Upper lobe of left lung (tissue), 6 donors: ENCODE results near the gene TASOR2. TPM values are rescaled to one million over a fixed set of nuclear protein-coding genes. Genes with fewer than 3 reads are reported as not detected.

Source experiments
- ATAC-seq, 2 donors: fragments of 200-7000 bp; cut with Tn5 transposase; one replicate each; pipeline ENCODE4 v1.9.1; 2022; ENCODE audit warnings: mild to moderate bottlenecking in 2 of 2, moderate library complexity in 2 of 2; ENCODE audit not compliant: low FRiP score in 2 of 2
- DNase-seq, 2 donors: peaks; one replicate each; pipeline ENCODE4 v3.0.0-alpha.2; 2019 to 2020
- H3K27ac ChIP-seq, 4 donors: fragments of 200-600 bp; sonication (generic); one replicate each; pipeline ENCODE4 v1.5.1; 2016 to 2019
- H3K27me3 ChIP-seq, 4 donors: fragments of 200-600 bp; sonication (generic); one replicate each; pipeline ENCODE4 v1.5.1; 2017 to 2019
- H3K36me3 ChIP-seq, 4 donors: fragments of 200-600 bp; sonication (generic); one replicate each; pipeline ENCODE4 v1.5.1; 2016 to 2019
- H3K4me1 ChIP-seq, 4 donors: fragments of 200-600 bp; sonication (generic); one replicate each; pipeline ENCODE4 v1.5.1; 2018 to 2019
- H3K4me3 ChIP-seq, 4 donors: fragments of 200-600 bp; sonication (generic); one replicate each; pipeline ENCODE4 v1.5.1; 2017 to 2019; ENCODE audit warnings: mild to moderate bottlenecking in 2 of 4, moderate library complexity in 1 of 4
- H3K9me3 ChIP-seq, 4 donors: fragments of 200-600 bp; sonication (generic); one replicate each; pipeline ENCODE4 v1.5.1; 2018 to 2019
- CTCF ChIP-seq, 6 experiments: fragments of 450-650 bp in 4 of 6; fragments of 200-600 bp in 2 of 6; sonication (generic) in 2 of 6; IDR thresholded peaks; one replicate each; pipeline ENCODE4 v1.5.1; 2016 to 2019; ENCODE audit warnings: antibody characterized with exemption in 6 of 6
- EP300 ChIP-seq, 4 donors: sonication (generic); formaldehyde crosslinking; IDR thresholded peaks; one replicate each; pipeline ENCODE4 v1.5.1; 2017; ENCODE audit warnings: antibody characterized with exemption in 4 of 4, control low read depth in 2 of 4
- POLR2A ChIP-seq, 4 donors: fragments of 450-650 bp; IDR thresholded peaks; one replicate each; pipeline ENCODE4 v1.5.1; 2016 to 2017; ENCODE audit warnings: antibody characterized with exemption in 4 of 4, mild to moderate bottlenecking in 2 of 4
- POLR2AphosphoS5 ChIP-seq, 2 donors: sonication (generic); formaldehyde crosslinking; IDR thresholded peaks; one replicate each; pipeline ENCODE4 v1.5.1; 2017; ENCODE audit warnings: antibody characterized with exemption in 2 of 2
- WGBS, 2 donors: methylation state at CpG; one replicate each; pipeline ENCODE4 v1.1.5; 2017 to 2018; 5-methylcytosine and 5-hydroxymethylcytosine counted together
- total RNA-seq, 6 donors: library from RNA; depleted of rRNA in 4 of 6; stranded (reverse); fragments of >200 nt in 4 of 6; gene quantifications; one replicate each; pipeline versions ENCODE4 v1.1.0 to v1.2.1, GENCODE V29; 2016 to 2021
- donor health status: DM: no; HTN: no; CAD: no; lungs with moderate emphysema.
- donor health status: DM: no; HTN: yes; CAD: no; lungs with severe emphysema.

The TASOR2 gene
- total RNA-seq, 6 donors from 2014 or later, result 26.2 to 124 (median 65.3) TPM

GRCh38 chr10:5720182-5720581, 35.5 kb downstream of the TASOR2 start:
- DNase-seq, result no peak
- Histone ChIP-seq H3K27ac (no peak overlapping the region), H3K27me3 (no peaks in the 10 kb centered on the region), H3K36me3 (peaks cover 0 to 20% (median 0%) of the 10 kb centered on the region in 4 donors), H3K4me3 (no peak overlapping the region), H3K4me1 (peaks cover 0 to 2% (median 0%) of the 10 kb centered on the region in 4 donors), H3K9me3 (no peaks in the 10 kb centered on the region)
- no peak for ATAC-seq
- WGBS, 2 donors, result 95 to 97% methylated on average over 7 of the region's 7 CpGs
- no peak for TF ChIP-seq CTCF (IDR thresholded peaks at IDR 0.05)
- no peak for TF ChIP-seq POLR2A (IDR thresholded peaks at IDR 0.05)
- TF ChIP-seq POLR2AphosphoS5 (IDR thresholded peaks at IDR 0.05), result no peak

- H3K9me3 ChIP-seq, result no peaks in the 10 kb centered on the region
- WGBS, 2 donors, result 61 to 72% methylated on average over 2 of the region's 2 CpGs
- no peak for DNase-seq
- no peak overlapping the region for H3K27ac ChIP-seq
- ATAC-seq, result no peak
- peaks cover 0 to 2% (median 0%) of the 10 kb centered on the region in 4 donors for H3K4me1 ChIP-seq
- H3K27me3 ChIP-seq, result no peaks in the 10 kb centered on the region
- TF ChIP-seq POLR2A (IDR thresholded peaks at IDR 0.05) (no peak), CTCF (IDR thresholded peaks at IDR 0.05) (no peak), EP300 (IDR thresholded peaks at IDR 0.05) (no peak), POLR2AphosphoS5 (IDR thresholded peaks at IDR 0.05) (no peak)
- H3K4me3 ChIP-seq, result no peak overlapping the region
- peaks cover 0 to 34% (median 3%) of the 10 kb centered on the region in 4 donors for H3K36me3 ChIP-seq
Measured at GRCh38 chr10:5723692-5724091, 39.1 kb downstream of the TASOR2 start.

GRCh38 chr10:5730766-5731165, 46.1 kb downstream of the TASOR2 start:
- 91 to 94% methylated on average over 4 of the region's 4 CpGs for WGBS, 2 donors
- no peak overlapping the region for H3K27ac ChIP-seq
- peaks cover 3 to 49% (median 20%) of the 10 kb centered on the region in 4 donors for H3K36me3 ChIP-seq
- no peaks in the 10 kb centered on the region for H3K9me3 ChIP-seq
- no peaks in the 10 kb centered on the region for H3K4me1 ChIP-seq
- TF ChIP-seq CTCF (IDR thresholded peaks at IDR 0.05) (no peak), POLR2AphosphoS5 (IDR thresholded peaks at IDR 0.05) (no peak), POLR2A (IDR thresholded peaks at IDR 0.05) (no peak), EP300 (IDR thresholded peaks at IDR 0.05) (no peak)
- H3K27me3 ChIP-seq, result no peaks in the 10 kb centered on the region
- ATAC-seq (no peak), DNase-seq (no peak)
- H3K4me3 ChIP-seq, result no peak overlapping the region

GRCh38 chr10:5731559-5731958, 46.9 kb downstream of the TASOR2 start:
- Histone ChIP-seq H3K4me3 (no peak overlapping the region), H3K36me3 (peaks cover 3 to 56% (median 24%) of the 10 kb centered on the region in 4 donors), H3K9me3 (no peaks in the 10 kb centered on the region), H3K4me1 (no peaks in the 10 kb centered on the region), H3K27ac (no peak overlapping the region), H3K27me3 (no peaks in the 10 kb centered on the region)
- WGBS, 2 donors, result 64 to 89% methylated on average over 3 of the region's 3 CpGs
- no peak for TF ChIP-seq EP300 (IDR thresholded peaks at IDR 0.05)
- no peak for TF ChIP-seq CTCF (IDR thresholded peaks at IDR 0.05)
- TF ChIP-seq POLR2AphosphoS5 (IDR thresholded peaks at IDR 0.05), result no peak
- no peak for TF ChIP-seq POLR2A (IDR thresholded peaks at IDR 0.05)
- DNase-seq (no peak), ATAC-seq (no peak)

GRCh38 chr10:5732141-5732540, 47.5 kb downstream of the TASOR2 start:
- no peak overlapping the region for H3K27ac ChIP-seq
- WGBS, 2 donors, result 69 to 71% methylated on average over 4 of the region's 4 CpGs
- ATAC-seq (no peak), DNase-seq (no peak)
- peaks cover 3 to 56% (median 24%) of the 10 kb centered on the region in 4 donors for H3K36me3 ChIP-seq
- no peak overlapping the region for H3K4me3 ChIP-seq
- H3K4me1 ChIP-seq, result no peaks in the 10 kb centered on the region
- no peaks in the 10 kb centered on the region for H3K27me3 ChIP-seq
- no peak for TF ChIP-seq EP300 (IDR thresholded peaks at IDR 0.05)
- TF ChIP-seq POLR2AphosphoS5 (IDR thresholded peaks at IDR 0.05), result no peak
- TF ChIP-seq CTCF (IDR thresholded peaks at IDR 0.05), result no peak
- no peak for TF ChIP-seq POLR2A (IDR thresholded peaks at IDR 0.05)
- H3K9me3 ChIP-seq, result no peaks in the 10 kb centered on the region
